Astrocyte (in vitro differentiated cells and primary cell): Measurements from ENCODE around the gene PTCD2. TPM values are rescaled to one million over a fixed set of nuclear protein-coding genes. Genes with fewer than 3 reads are reported as not detected.
"Not testable (repeated sequence)": the region's sequence is repeated elsewhere in the genome, so short reads cannot be mapped to it uniquely, and the experiment has no call there.

Experiments used
- DNase-seq: peaks from one replicate; pipeline ENCODE4 v3.0.0-alpha.2; 2010; ENCODE audit warnings: low read depth
- FAIRE-seq: peaks from 2 replicates; lab custom pipeline; 2011; peaks lifted over from hg19 to GRCh38; lab: Jason Lieb, UNC
- H2AFZ ChIP-seq: 2 replicates; pipeline ENCODE4 v1.6.0; 2012; ENCODE audit warnings: low read depth, low read length, inconsistent platforms
- H3K27ac ChIP-seq: 2 replicates; pipeline ENCODE4 v1.5.1; 2011; ENCODE audit warnings: low read depth, low read length, inconsistent platforms
- H3K27me3 ChIP-seq: 2 replicates; pipeline ENCODE4 v1.6.0; 2011; ENCODE audit warnings: low read length, inconsistent platforms; ENCODE audit not compliant: insufficient read depth
- H3K36me3 ChIP-seq: 2 replicates; pipeline ENCODE4 v1.5.1; 2011; ENCODE audit warnings: low read length, inconsistent platforms; ENCODE audit not compliant: insufficient read depth
- H3K4me1 ChIP-seq: 2 replicates; pipeline ENCODE4 v1.5.1; 2011; ENCODE audit warnings: low read length, inconsistent platforms; ENCODE audit not compliant: insufficient read depth
- H3K4me2 ChIP-seq: 2 replicates; pipeline ENCODE4 v1.6.0; 2012; ENCODE audit warnings: low read length, inconsistent platforms
- H3K4me3 ChIP-seq: 2 replicates; pipeline ENCODE4 v1.5.1; 2011; ENCODE audit warnings: low read depth, mild to moderate bottlenecking, low read length, inconsistent platforms; ENCODE audit not compliant: insufficient read depth
- H3K79me2 ChIP-seq: 2 replicates; pipeline ENCODE4 v1.6.0; 2012; ENCODE audit warnings: mild to moderate bottlenecking, low read length, inconsistent platforms; ENCODE audit not compliant: insufficient read depth
- H3K9ac ChIP-seq: 2 replicates; pipeline ENCODE4 v1.6.0; 2012; ENCODE audit warnings: mild to moderate bottlenecking, low read length, inconsistent platforms
- H3K9me3 ChIP-seq: 2 replicates; pipeline ENCODE4 v1.5.1; 2012; ENCODE audit warnings: low read depth, mild to moderate bottlenecking, low read length, inconsistent platforms; ENCODE audit not compliant: insufficient read depth
- H4K20me1 ChIP-seq: 2 replicates; pipeline ENCODE4 v1.6.0; 2012; ENCODE audit warnings: low read length, inconsistent platforms; ENCODE audit not compliant: insufficient read depth
- H3K27ac Mint-ChIP-seq: one replicate; pipeline ENCODE4 v1.8.0; 2021; ENCODE audit warnings: mild to moderate bottlenecking, mixed read lengths; ENCODE audit not compliant: unreplicated experiment
- H3K27me3 Mint-ChIP-seq: one replicate; pipeline ENCODE4 v1.8.0; 2021; ENCODE audit warnings: low read depth, mixed read lengths; ENCODE audit not compliant: unreplicated experiment
- H3K36me3 Mint-ChIP-seq: one replicate; pipeline ENCODE4 v1.8.0; 2021; ENCODE audit warnings: low read depth, mixed read lengths; ENCODE audit not compliant: unreplicated experiment
- H3K4me1 Mint-ChIP-seq: one replicate; pipeline ENCODE4 v1.8.0; 2021; ENCODE audit warnings: low read depth, mixed read lengths; ENCODE audit not compliant: unreplicated experiment
- H3K4me3 Mint-ChIP-seq: one replicate; pipeline ENCODE4 v1.8.0; 2021; ENCODE audit warnings: mild to moderate bottlenecking, moderate library complexity, mixed read lengths; ENCODE audit not compliant: unreplicated experiment
- H3K9me3 Mint-ChIP-seq: one replicate; pipeline ENCODE4 v1.8.0; 2021; ENCODE audit warnings: mild to moderate bottlenecking, mixed read lengths; ENCODE audit not compliant: unreplicated experiment
- EZH2 ChIP-seq: IDR thresholded peaks from 2 replicates; pipeline ENCODE4 v1.6.1; 2012; ENCODE audit warnings: mild to moderate bottlenecking, low read length, inconsistent platforms; ENCODE audit not compliant: insufficient read depth
- total RNA-seq: library from RNA; stranded (reverse); gene quantifications from 2 replicates; pipeline ENCODE4 v1.2.1, GENCODE V29; 2021
- TF ChIP-seq, protein P1 (sequence below): IDR thresholded peaks from 2 replicates; pipeline ENCODE4 v1.5.1; 2011; ENCODE audit warnings: low read depth, mild to moderate bottlenecking, inconsistent platforms, low read length, moderate library complexity; ENCODE audit not compliant: insufficient read depth

PTCD2 gene
- total RNA-seq, 1 donor from 2014 or later, result 11.4 TPM

DNA sequence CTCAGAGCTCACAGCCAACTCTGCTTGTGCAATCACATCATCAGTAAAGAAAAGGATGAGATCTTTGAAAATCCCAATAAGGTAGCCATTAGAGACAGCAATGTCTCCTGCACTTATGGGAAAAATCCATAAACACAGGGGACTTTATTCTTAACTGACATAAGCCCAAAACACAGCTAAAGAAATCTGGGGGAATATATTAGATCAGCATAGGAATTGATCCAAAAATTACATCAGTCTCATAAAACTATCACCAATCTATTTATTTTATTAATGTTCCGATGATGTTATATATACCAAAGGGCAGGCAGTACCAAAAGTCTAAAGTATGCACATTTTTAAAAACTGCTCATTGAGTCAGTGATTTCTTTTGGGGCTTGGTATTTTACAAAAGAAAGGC, 7.0 kb upstream of the PTCD2 start:
- no peaks in the 10 kb centered on the region for H3K9me3 ChIP-seq
- Mint-ChIP-seq H3K4me3 (no peak overlapping the region), H3K27me3 (no peaks in the 10 kb centered on the region), H3K27ac (no peak overlapping the region), H3K36me3 (no peaks in the 10 kb centered on the region), H3K4me1 (peaks cover 2% of the 10 kb centered on the region), H3K9me3 (no peaks in the 10 kb centered on the region)
- H4K20me1 ChIP-seq, result peaks cover 5% of the 10 kb centered on the region
- no peak overlapping the region for H3K4me2 ChIP-seq
- no peak overlapping the region for H2AFZ ChIP-seq
- no peak overlapping the region for H3K4me3 ChIP-seq
- peaks cover 40% of the 10 kb centered on the region for H3K79me2 ChIP-seq
- FAIRE-seq (no peak), DNase-seq (no peak)
- H3K9ac ChIP-seq, result no peak overlapping the region
- no peaks in the 10 kb centered on the region for H3K4me1 ChIP-seq
- TF ChIP-seq, protein P1, sequence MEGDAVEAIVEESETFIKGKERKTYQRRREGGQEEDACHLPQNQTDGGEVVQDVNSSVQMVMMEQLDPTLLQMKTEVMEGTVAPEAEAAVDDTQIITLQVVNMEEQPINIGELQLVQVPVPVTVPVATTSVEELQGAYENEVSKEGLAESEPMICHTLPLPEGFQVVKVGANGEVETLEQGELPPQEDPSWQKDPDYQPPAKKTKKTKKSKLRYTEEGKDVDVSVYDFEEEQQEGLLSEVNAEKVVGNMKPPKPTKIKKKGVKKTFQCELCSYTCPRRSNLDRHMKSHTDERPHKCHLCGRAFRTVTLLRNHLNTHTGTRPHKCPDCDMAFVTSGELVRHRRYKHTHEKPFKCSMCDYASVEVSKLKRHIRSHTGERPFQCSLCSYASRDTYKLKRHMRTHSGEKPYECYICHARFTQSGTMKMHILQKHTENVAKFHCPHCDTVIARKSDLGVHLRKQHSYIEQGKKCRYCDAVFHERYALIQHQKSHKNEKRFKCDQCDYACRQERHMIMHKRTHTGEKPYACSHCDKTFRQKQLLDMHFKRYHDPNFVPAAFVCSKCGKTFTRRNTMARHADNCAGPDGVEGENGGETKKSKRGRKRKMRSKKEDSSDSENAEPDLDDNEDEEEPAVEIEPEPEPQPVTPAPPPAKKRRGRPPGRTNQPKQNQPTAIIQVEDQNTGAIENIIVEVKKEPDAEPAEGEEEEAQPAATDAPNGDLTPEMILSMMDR, result no peak
- TF ChIP-seq EZH2, result no peak
- H3K27ac ChIP-seq, result no peak overlapping the region
- H3K36me3 ChIP-seq, result peaks cover 7% of the 10 kb centered on the region
- H3K27me3 ChIP-seq, result no peaks in the 10 kb centered on the region

DNA sequence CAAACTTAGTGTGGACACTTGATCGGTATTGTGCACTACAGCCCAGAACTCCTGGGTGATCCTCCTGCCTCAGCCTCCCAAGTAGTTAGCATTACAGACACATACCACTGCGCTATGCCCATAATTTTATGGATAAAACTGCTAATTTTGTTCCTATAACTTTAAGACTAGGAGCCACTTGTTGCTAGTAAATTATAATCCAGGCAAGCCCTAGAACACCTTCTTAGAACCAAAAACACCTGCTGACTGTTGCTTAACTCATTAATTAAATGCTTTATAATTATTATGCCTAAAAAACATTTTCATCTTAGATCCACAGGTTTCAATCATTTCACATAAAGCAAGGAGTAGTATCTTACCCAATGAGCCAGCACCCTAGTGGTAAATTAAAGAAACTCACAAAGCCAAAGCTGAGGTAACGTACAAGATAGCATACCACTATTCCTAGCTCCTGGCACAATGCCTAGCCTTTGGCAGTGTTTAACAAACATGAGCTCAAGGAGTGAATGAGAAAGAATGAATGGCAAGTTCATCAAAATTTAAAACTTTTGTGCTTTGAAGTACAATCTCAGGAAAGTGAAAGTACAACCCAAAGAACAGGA, 5.5 kb upstream of the PTCD2 start:
- H3K27ac ChIP-seq, result no peak overlapping the region
- no peak overlapping the region for H3K4me2 ChIP-seq
- peaks cover 54% of the 10 kb centered on the region for H3K79me2 ChIP-seq
- H3K9ac ChIP-seq, result no peak overlapping the region
- H3K36me3 Mint-ChIP-seq, result no peaks in the 10 kb centered on the region
- peaks cover 6% of the 10 kb centered on the region for H3K36me3 ChIP-seq
- DNase-seq (peak; percentile 78), FAIRE-seq (no peak)
- TF ChIP-seq, protein P1, result peak; percentile 50
- TF ChIP-seq EZH2, result no peak
- H3K9me3 ChIP-seq, result no peaks in the 10 kb centered on the region
- H3K4me1 Mint-ChIP-seq, result no peaks in the 10 kb centered on the region
- H4K20me1 ChIP-seq, result peaks cover 5% of the 10 kb centered on the region
- H3K9me3 Mint-ChIP-seq, result no peaks in the 10 kb centered on the region
- no peak overlapping the region for H3K27ac Mint-ChIP-seq
- no peak overlapping the region for H2AFZ ChIP-seq
- H3K4me3 ChIP-seq, result no peak overlapping the region
- no peaks in the 10 kb centered on the region for H3K27me3 ChIP-seq
- H3K27me3 Mint-ChIP-seq, result no peaks in the 10 kb centered on the region
- H3K4me1 ChIP-seq, result no peaks in the 10 kb centered on the region
- H3K4me3 Mint-ChIP-seq, result no peak overlapping the region

DNA sequence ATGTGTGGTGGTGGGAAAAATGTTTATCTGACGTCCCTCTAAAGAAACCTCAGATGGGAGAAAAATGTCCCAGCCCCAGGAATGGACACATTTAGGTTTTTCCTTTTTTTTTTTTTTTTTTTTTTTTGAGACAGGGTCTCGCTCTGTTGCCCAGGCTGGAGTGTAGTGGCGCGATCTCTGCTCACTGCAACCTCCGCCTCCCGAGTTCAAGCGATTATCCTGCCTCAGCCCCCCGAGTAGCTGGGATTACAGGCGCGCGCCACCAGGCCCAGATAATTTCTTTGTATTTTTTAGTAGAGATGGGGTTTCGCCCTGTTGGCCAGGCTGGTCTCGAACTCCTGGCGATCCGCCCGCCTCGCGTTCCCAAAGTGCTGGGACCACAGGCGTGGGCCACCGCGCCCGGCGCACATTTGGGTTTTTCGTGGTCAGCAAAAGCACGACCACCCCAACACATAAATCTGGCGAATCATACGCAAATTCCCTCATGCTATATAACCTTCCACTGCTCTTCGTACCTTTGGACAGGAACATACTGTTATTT, 668 bp upstream of the PTCD2 start:
- H3K9ac ChIP-seq, result peak overlapping the region; percentile 95
- peak overlapping the region; percentile 96 for H3K4me3 ChIP-seq
- peak overlapping the region; percentile 99 for H2AFZ ChIP-seq
- peaks cover 13% of the 10 kb centered on the region for H3K4me1 ChIP-seq
- Mint-ChIP-seq H3K4me3 (peak overlapping the region; percentile 99), H3K27ac (peak overlapping the region; percentile 89)
- H3K9me3 Mint-ChIP-seq, H3K9me3 ChIP-seq, H3K36me3 ChIP-seq, DNase-seq, FAIRE-seq, H3K36me3 Mint-ChIP-seq, H3K27me3 Mint-ChIP-seq, H4K20me1 ChIP-seq, H3K27me3 ChIP-seq, H3K4me1 Mint-ChIP-seq: not testable (repeated sequence)
- peak overlapping the region; percentile 70 for H3K27ac ChIP-seq
- peak overlapping the region; percentile 100 for H3K4me2 ChIP-seq
- H3K79me2 ChIP-seq, result peaks cover 45% of the 10 kb centered on the region
